Activated CD8-positive, alpha-beta memory T cell treated with anti-CD3 and anti-CD28 coated beads, Interleukin-2, amount 10 ng/mL, durations not matched to agents 7 days and 5 days (primary cell): ENCODE measurements around the gene ADGRD1. TPM values are rescaled to one million over a fixed set of nuclear protein-coding genes. Genes with fewer than 3 reads are reported as not detected.
A peak's percentile ranks its signal among the peaks of the same experiment; 100 is the strongest.

Experiments used
- ATAC-seq: fragments of 150-1000 bp; cut with Tn5 transposase; one replicate; pipeline ENCODE4 v1.10.0; 2021; ENCODE audit warnings: moderate library complexity
- CTCF ChIA-PET: fragments of 350-600 bp; sonication (Branson Sonifier 250); formaldehyde crosslinking; loops from one replicate; lab custom pipeline; 2021; ENCODE audit warnings: antibody characterized with exemption; lab: Charles Lee
- DNase-seq: peaks from one replicate; pipeline ENCODE4 v3.0.0-alpha.2; 2020
- H3K27ac Mint-ChIP-seq: one replicate; pipeline ENCODE4 v1.8.0; 2021; ENCODE audit warnings: mild to moderate bottlenecking, mixed read lengths
- H3K27me3 Mint-ChIP-seq: one replicate; pipeline ENCODE4 v1.8.0; 2021; ENCODE audit warnings: mixed read lengths
- H3K36me3 Mint-ChIP-seq: one replicate; pipeline ENCODE4 v1.8.0; 2021; ENCODE audit warnings: mild to moderate bottlenecking, mixed read lengths
- H3K4me1 Mint-ChIP-seq: one replicate; pipeline ENCODE4 v1.8.0; 2021; ENCODE audit warnings: mixed read lengths
- H3K4me3 Mint-ChIP-seq: one replicate; pipeline ENCODE4 v1.8.0; 2021; ENCODE audit warnings: mild to moderate bottlenecking, moderate library complexity, mixed read lengths
- H3K9me3 Mint-ChIP-seq: one replicate; pipeline ENCODE4 v1.8.0; 2022; ENCODE audit warnings: low read depth, mixed read lengths
- total RNA-seq, 2 experiments: library from RNA; stranded (reverse); gene quantifications; one replicate each; pipeline ENCODE4 v1.2.3, GENCODE V29; 2021

Gene ADGRD1
- total RNA-seq, 2 experiments from 2014 or later = 0.23 to 2.2 TPM

DNA sequence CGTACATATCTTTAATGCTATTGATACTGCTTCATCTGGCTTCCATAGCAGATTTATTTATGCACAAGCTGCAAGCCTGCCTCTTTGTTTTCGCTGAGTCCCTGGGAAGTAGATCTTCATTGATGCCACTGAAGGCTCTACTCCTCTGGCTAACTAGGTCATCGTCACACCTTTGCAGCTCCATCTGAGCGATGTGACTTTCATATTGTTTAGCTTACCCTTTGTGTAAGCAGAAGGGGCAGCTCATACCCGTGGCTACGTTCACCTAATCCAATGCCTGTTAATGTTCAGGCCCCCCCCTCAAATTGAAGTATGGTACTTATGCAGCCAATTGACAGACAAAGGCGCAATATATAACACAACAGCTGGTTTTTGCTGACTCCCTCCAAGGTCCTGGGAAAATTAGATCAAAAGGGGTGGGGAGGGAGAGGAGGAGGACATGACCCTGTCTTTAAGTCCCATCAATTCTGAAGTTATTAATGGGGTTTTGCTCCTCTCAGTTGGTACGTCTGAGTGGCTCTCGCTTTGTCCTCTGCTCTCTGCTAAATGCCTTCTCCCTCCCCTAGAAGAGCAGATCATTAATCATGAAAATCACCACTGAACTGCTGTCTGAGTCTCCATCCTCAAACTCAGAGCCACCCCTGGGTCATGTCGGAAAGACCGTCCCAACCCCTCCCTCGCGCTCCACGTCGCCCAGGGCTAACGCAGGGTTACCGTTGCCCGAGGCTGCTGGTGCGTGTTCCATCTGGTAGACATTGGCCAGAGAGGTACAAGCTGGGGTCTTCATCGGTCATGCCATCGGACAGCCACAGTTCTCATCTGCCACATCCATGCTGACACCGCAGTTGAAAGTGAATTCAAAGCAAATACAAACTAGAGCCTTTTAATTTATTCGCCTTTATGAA lies 128.8 kb downstream of the ADGRD1 start:
- H3K4me3 Mint-ChIP-seq = no peak overlapping the region
- CTCF ChIA-PET = interaction anchor here (1.9 kb wide), 1 partner anchor 22 kb away, joined by 6 read pairs; no protein-coding TSS in a partner anchor

DNA sequence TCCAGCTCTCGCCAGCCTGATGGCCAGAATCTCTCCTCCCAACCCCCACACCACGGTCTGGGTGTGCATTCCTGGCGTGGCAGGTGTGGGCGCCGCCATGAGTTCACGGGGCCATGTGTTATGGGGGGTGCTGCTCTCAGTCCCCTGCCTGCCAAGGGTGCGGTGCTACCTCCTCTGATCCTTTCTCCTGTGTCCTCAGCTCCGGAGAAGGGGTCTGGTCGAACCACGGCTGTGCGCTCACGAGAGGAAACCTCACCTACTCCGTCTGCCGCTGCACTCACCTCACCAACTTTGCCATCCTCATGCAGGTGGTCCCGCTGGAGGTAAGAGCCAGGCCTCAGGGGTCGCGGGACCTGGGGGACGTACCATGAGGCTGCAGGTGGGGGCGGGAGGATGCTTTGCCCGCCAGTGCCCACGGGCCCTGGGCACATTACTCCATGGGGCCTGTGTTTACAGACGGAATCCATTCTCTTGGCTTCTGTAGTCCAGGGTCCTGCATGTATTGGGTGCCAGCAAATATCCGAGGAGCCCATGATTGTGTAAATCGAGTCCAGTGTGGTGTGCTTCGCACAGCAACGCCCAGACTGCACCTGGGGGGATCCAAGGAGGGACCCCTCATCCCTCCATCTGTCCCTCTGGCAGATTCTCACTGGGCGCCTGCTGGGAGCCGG lies 130.8 kb downstream of the ADGRD1 start:
- ATAC-seq (no peak), DNase-seq (no peak)
- no peaks in the 10 kb centered on the region for H3K4me1 Mint-ChIP-seq
- CTCF ChIA-PET = no interaction called here
- no peaks in the 10 kb centered on the region for H3K9me3 Mint-ChIP-seq
- H3K27ac Mint-ChIP-seq = no peak overlapping the region
- H3K4me3 Mint-ChIP-seq = no peak overlapping the region
- peaks cover 5% of the 10 kb centered on the region for H3K27me3 Mint-ChIP-seq
- H3K36me3 Mint-ChIP-seq = no peaks in the 10 kb centered on the region

More for the DNA sequence above, 128.8 kb downstream of the ADGRD1 start:
- H3K27ac Mint-ChIP-seq = no peak overlapping the region
- H3K27me3 Mint-ChIP-seq = peaks cover 12% of the 10 kb centered on the region
- ATAC-seq (no peak), DNase-seq (no peak)
- no peaks in the 10 kb centered on the region for H3K4me1 Mint-ChIP-seq
- H3K9me3 Mint-ChIP-seq = no peaks in the 10 kb centered on the region
- no peaks in the 10 kb centered on the region for H3K36me3 Mint-ChIP-seq

DNA sequence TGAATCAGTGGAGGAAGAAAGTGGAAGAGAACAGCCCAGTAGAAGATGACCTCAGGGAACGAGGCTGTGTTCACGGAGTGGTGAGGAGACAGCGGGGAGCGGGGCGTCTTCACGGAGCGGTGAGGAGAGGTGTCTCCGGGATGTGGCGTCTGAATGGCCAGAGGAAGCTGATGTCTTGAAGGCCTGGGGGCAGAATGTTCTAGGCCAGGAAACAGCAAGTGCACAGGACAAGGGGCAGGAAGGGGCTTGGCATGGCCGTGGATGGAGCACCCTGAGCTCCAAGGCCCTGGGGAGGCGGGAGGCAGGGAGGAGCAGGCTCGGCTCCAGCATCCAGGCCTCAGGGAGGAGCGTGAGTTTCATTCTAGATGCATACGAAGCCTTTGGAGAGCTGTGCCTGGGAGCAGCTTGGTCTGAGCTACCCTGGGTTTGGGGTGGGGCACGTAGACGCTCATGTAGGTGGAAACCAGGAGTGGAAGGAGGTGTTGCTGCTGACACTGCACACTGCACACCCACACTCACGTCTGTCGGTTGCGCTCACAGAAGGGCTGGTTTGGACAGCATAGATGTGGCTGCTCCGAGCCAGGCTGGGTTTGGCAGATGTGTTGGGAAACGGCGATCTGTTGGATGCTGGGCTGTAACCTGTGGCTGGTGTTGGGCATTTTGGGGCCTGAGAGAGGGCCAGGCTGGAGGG lies 131.6 kb downstream of the ADGRD1 start:
- Mint-ChIP-seq H3K9me3 (no peaks in the 10 kb centered on the region), H3K27ac (no peak overlapping the region), H3K27me3 (peaks cover 4% of the 10 kb centered on the region), H3K4me3 (no peak overlapping the region), H3K4me1 (no peaks in the 10 kb centered on the region), H3K36me3 (no peaks in the 10 kb centered on the region)
- CTCF ChIA-PET = no interaction called here
- ATAC-seq (no peak), DNase-seq (peak; percentile 25)

- H3K4me3 Mint-ChIP-seq = no peak overlapping the region
- H3K27ac Mint-ChIP-seq = no peak overlapping the region
Measured at GRCh38 chr12:131085816-131086591, 132.3 kb downstream of the ADGRD1 start.

GRCh38 chr12:131087302-131087818 lies 133.7 kb downstream of the ADGRD1 start:
- Mint-ChIP-seq H3K27me3 (peaks cover under 1% of the 10 kb centered on the region), H3K27ac (no peak overlapping the region), H3K4me3 (no peak overlapping the region), H3K9me3 (no peaks in the 10 kb centered on the region), H3K4me1 (peaks cover 17% of the 10 kb centered on the region), H3K36me3 (no peaks in the 10 kb centered on the region)
- CTCF ChIA-PET = no interaction called here
- DNase-seq (peak; percentile 33), ATAC-seq (no peak)

More at GRCh38 chr12:131085816-131086591, 132.3 kb downstream of the ADGRD1 start:
- H3K4me1 Mint-ChIP-seq = peaks cover 5% of the 10 kb centered on the region
- ATAC-seq (no peak), DNase-seq (peak; percentile 31)
- H3K27me3 Mint-ChIP-seq = peaks cover 4% of the 10 kb centered on the region
- no peaks in the 10 kb centered on the region for H3K9me3 Mint-ChIP-seq
- CTCF ChIA-PET = interaction anchor here (1.1 kb wide), 1 partner anchor 19 kb away, joined by 4 read pairs; no protein-coding TSS in a partner anchor
- no peaks in the 10 kb centered on the region for H3K36me3 Mint-ChIP-seq

- DNase-seq (peak; percentile 25), ATAC-seq (no peak)
- Mint-ChIP-seq H3K9me3 (no peaks in the 10 kb centered on the region), H3K27me3 (no peaks in the 10 kb centered on the region), H3K27ac (no peak overlapping the region), H3K4me3 (no peak overlapping the region), H3K36me3 (no peaks in the 10 kb centered on the region), H3K4me1 (peaks cover 22% of the 10 kb centered on the region)
- CTCF ChIA-PET = no interaction called here
Measured at GRCh38 chr12:131087991-131088700, 134.4 kb downstream of the ADGRD1 start.

DNA sequence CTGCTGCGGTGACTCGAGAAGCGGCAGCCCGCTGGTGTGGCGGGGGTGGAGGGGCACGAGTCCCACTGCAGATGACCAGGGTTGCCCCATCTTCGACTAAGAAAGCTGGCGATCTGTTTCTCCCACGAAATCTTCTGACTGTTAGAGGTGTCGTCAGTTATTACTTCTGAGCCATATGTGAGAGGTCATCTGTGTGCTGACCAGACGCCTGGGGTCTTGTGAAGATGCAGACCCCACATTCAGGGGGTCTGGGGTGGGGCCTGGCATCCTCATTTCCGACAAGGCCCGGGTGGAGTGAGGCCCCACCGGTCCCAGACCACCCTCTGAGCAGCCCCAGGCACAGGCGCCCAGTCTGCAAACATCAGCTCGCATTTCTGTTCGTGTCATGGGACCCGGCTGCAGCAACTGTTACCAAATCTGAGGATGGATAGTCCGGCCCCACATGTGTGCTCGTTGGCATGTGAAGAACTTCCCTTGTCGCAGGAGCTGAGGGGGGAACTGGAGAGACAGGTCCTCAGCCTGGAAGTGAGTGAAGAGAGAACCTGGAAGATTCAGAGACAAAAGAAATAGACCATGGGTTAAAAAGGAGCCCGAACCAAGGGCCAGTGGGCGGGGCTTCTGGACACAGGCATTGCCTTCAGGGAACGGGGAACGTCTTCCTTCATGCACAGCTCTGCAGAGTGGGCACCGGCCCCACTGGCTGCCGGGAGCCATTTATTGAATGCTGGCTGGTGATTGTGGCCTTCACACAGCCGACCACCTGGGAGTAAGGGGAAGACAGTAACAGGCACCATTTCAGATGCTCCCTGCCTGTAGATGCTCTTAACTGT lies 135.2 kb downstream of the ADGRD1 start:
- H3K4me1 Mint-ChIP-seq = peaks cover 29% of the 10 kb centered on the region
- no peaks in the 10 kb centered on the region for H3K27me3 Mint-ChIP-seq
- no peak overlapping the region for H3K27ac Mint-ChIP-seq
- peak; percentile 38 for DNase-seq
- no peaks in the 10 kb centered on the region for H3K36me3 Mint-ChIP-seq
- no peak overlapping the region for H3K4me3 Mint-ChIP-seq
- ATAC-seq = no peak
- no peaks in the 10 kb centered on the region for H3K9me3 Mint-ChIP-seq
- CTCF ChIA-PET = no interaction called here

DNA sequence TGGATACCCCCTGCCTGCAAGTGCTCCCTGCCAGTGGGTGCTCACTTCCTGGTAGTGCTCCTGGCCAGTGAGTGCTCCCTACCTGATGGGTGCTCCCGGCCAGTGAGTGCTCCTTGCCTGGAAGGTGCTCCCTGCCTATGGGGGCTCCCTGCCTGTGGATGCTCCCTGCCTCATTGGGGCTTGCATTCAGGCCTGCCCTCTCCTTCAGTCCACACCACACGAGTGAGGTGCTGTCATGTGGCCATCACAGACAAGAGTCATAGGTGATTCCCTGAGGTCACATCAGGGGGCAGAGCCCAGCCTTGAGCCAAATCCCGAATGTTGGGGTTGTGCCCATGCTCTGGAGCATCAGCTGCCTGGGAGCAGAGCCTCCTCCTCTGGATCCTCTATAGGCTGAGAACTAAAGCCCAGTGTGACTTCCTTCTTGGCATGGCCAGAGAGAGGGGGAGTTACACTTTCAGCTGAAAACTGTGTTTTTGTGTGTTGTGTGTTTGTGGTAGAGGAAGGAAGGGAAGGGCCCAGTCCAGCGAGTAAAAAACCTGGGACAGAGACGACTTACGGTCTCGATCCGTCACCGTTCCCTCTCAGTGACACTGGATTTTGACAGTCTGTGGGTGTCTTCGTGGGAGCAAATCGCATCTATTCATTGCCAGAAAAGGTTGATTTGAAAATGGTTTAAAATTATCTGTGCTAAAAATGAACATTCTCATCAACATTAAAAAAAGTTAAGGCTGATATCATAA lies 136.0 kb downstream of the ADGRD1 start:
- CTCF ChIA-PET = no interaction called here
- no peak overlapping the region for H3K4me3 Mint-ChIP-seq
- H3K27me3 Mint-ChIP-seq = no peaks in the 10 kb centered on the region
- DNase-seq = no peak
- no peak for ATAC-seq
- H3K4me1 Mint-ChIP-seq = peaks cover 29% of the 10 kb centered on the region
- H3K36me3 Mint-ChIP-seq = no peaks in the 10 kb centered on the region
- no peaks in the 10 kb centered on the region for H3K9me3 Mint-ChIP-seq
- no peak overlapping the region for H3K27ac Mint-ChIP-seq

DNA sequence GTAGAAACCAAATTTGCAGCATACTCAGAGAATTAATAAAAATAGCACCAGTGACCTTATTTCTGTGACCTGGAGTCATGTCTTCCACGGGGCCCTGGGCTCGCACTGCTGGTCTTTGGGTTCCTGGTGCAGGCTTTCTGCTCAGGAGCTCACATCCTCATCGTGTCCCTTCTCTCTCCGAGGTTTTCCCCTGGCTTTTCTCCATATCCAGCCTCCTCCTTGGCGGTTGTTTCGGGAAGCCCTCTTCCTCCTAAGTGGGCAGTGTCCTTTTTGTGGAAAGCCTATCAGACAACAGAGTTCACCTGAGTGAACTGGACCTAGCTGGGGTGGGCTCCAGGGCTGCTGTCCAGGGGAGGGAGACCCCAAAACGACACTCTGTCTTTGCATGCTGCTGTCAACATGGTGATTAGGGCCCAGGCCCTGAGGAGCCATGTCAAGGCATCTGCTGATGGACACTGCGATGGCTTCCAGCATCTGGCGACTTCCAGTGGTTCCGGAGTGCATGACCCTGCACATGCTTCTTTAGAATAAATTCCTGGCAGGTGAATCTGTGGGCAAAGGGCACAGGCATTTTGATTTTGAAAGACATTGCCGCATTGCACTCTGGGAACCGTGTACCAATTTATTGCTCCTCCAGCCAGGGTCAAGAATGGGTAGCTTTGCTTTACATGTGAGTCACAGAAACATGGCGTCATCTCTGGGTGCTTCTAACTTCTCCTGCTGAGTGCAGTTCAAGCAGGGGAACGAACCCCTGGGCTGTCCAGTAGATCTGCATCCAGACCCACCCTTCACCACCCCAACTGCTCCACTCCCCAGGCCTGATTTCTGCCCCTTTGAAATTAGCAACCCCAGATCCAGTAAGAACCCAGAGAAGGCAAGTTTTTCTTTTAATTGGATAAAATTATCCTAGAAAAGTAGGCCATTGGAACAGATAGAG lies 136.8 kb downstream of the ADGRD1 start:
- H3K4me1 Mint-ChIP-seq = peaks cover 29% of the 10 kb centered on the region
- H3K9me3 Mint-ChIP-seq = no peaks in the 10 kb centered on the region
- H3K36me3 Mint-ChIP-seq = no peaks in the 10 kb centered on the region
- no peak overlapping the region for H3K27ac Mint-ChIP-seq
- ATAC-seq (no peak), DNase-seq (no peak)
- H3K27me3 Mint-ChIP-seq = no peaks in the 10 kb centered on the region
- H3K4me3 Mint-ChIP-seq = no peak overlapping the region
- CTCF ChIA-PET = no interaction called here

DNA sequence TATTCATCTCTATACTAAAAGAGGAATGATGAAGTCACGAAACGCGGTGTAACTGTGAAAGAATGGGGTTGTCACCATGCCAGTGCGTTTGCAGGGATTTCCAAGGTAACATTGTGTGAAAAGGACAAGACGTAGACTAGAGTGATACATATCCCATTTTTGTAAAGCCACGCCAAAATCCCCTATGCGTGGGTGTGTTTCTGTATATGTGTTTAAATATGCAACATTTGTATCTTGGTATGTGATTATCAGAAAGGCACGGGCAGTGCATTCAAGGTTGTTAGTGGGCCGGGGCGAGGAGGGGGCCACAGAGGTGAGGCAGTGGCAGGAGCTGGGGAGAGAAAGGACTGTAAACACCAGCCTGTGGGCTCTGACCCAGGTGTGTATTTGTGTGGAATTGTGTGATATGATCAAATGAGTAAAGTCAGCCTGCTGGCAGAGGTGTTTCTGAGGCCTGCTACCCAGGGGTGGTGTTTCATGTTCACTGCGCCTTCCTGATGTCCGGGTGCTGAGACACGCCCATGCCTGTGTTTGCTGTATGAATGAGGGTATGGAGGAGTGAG lies 137.8 kb downstream of the ADGRD1 start:
- DNase-seq (peak; percentile 52), ATAC-seq (peak; percentile 24)
- Mint-ChIP-seq H3K27ac (peak overlapping the region; percentile 40), H3K9me3 (no peaks in the 10 kb centered on the region), H3K4me1 (peaks cover 29% of the 10 kb centered on the region), H3K27me3 (no peaks in the 10 kb centered on the region), H3K36me3 (no peaks in the 10 kb centered on the region), H3K4me3 (peak overlapping the region; percentile 0)
- CTCF ChIA-PET = interaction anchor here (1.2 kb wide), 1 partner anchor 266 kb away, joined by 3 read pairs; no protein-coding TSS in a partner anchor
